ENCODE measurements around the gene KRT78.

Gene KRT78

DNA sequence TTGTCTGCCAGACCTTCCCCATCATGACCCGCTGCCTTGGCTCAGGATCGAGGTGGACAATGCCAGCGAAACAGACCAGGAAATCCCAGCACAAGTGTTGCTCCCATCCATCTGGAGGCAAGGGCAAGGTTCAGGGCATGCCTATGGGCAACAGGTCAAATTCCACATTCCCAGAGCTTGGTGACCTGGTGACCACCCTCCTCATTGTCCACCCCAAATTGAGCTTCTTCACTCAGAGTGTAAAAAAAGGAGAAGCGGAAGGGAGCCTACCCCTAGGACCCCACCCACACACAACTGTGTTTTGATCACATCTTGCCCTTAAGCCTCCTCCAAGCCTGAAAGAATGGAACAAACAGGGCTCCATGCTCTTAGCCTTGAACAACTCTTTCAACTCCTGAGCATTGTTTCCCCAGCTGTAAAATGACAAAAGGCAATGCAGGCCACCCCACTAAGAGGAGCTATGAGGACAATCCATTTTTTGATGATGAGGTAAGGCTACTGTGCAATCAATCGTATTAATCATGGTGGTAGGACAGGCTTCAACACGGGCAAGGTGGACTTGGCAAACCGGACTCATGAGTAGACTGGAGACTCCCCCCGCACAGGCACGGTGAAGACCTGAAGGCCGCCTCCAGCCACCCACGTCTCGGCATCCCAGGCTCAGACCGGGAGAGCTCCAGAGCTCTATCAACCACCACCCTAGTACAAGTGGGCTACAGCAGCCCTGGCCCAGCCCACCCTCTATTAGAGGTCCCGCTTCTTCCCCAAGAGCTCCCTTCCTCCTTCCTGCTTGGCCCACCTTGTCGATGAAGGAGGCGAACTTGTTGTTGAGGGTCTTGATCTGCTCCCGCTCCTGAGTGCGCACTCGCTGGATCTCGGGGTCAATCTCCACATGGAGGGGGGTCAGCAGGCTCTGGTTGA lies 15.5 kb downstream of the KRT78 start:
- Histone ChIP-seq H4K20me1 (ENCODE audit: insufficient read depth, low read length, poor library complexity, severe bottlenecking) (no peaks in the 10 kb centered on the region), H3K4me2 (ENCODE audit: low read depth, low read length, poor library complexity, severe bottlenecking) (no peak overlapping the region), H3K4me1 (ENCODE audit: insufficient read depth, low read length, poor library complexity, severe bottlenecking) (peaks cover 21% of the 10 kb centered on the region), H3K9me3 (ENCODE audit: insufficient read depth, low read depth, low read length) (no peaks in the 10 kb centered on the region), H3K9me2 (replicated peaks; ENCODE audit: low read depth, low read length) (no peaks in the 10 kb centered on the region), H3K9ac (ENCODE audit: low read depth, low read length, poor library complexity, severe bottlenecking) (no peak overlapping the region), H3K27me3 (ENCODE audit: insufficient read depth, low read length, poor library complexity, severe bottlenecking) (no peaks in the 10 kb centered on the region), H2AFZ (ENCODE audit: low read length) (no peak overlapping the region), H3K79me2 (ENCODE audit: insufficient read depth, low read length) (no peaks in the 10 kb centered on the region), H3K36me3 (ENCODE audit: insufficient read depth, low read length) (no peaks in the 10 kb centered on the region), H3F3A (ENCODE audit: low read depth) (no peaks in the 10 kb centered on the region), H3K4me3 (ENCODE audit: low read length, poor library complexity, severe bottlenecking) (no peak overlapping the region)
- TF ChIP-seq, protein P1, sequence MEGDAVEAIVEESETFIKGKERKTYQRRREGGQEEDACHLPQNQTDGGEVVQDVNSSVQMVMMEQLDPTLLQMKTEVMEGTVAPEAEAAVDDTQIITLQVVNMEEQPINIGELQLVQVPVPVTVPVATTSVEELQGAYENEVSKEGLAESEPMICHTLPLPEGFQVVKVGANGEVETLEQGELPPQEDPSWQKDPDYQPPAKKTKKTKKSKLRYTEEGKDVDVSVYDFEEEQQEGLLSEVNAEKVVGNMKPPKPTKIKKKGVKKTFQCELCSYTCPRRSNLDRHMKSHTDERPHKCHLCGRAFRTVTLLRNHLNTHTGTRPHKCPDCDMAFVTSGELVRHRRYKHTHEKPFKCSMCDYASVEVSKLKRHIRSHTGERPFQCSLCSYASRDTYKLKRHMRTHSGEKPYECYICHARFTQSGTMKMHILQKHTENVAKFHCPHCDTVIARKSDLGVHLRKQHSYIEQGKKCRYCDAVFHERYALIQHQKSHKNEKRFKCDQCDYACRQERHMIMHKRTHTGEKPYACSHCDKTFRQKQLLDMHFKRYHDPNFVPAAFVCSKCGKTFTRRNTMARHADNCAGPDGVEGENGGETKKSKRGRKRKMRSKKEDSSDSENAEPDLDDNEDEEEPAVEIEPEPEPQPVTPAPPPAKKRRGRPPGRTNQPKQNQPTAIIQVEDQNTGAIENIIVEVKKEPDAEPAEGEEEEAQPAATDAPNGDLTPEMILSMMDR (conservative IDR thresholded peaks at IDR 0.05; ENCODE audit: low read length), result no peak
- TF ChIP-seq EZH2phosphoT487 (IDR thresholded peaks at IDR 0.05; ENCODE audit: borderline replicate concordance), result no peak

GRCh38 chr12:52832451-52832850 lies 16.3 kb downstream of the KRT78 start:
- no peak for TF ChIP-seq EZH2phosphoT487 (IDR thresholded peaks at IDR 0.05; ENCODE audit: borderline replicate concordance)
- TF ChIP-seq, protein P1 (conservative IDR thresholded peaks at IDR 0.05; ENCODE audit: low read length), result no peak
- H3K4me1 ChIP-seq (ENCODE audit: insufficient read depth, low read length, poor library complexity, severe bottlenecking), result peaks cover 21% of the 10 kb centered on the region
- H3K27me3 ChIP-seq (ENCODE audit: insufficient read depth, low read length, poor library complexity, severe bottlenecking), result no peaks in the 10 kb centered on the region

GRCh38 chr12:52831251-52831650 lies 17.5 kb downstream of the KRT78 start:
- H3K4me1 ChIP-seq (ENCODE audit: insufficient read depth, low read length, poor library complexity, severe bottlenecking), result peaks cover 14% of the 10 kb centered on the region
- H3K9ac ChIP-seq (ENCODE audit: low read depth, low read length, poor library complexity, severe bottlenecking), result no peak overlapping the region
- H3K79me2 ChIP-seq (ENCODE audit: insufficient read depth, low read length), result no peaks in the 10 kb centered on the region
- no peaks in the 10 kb centered on the region for H3K36me3 ChIP-seq (ENCODE audit: insufficient read depth, low read length)
- H3K4me2 ChIP-seq (ENCODE audit: low read depth, low read length, poor library complexity, severe bottlenecking), result no peak overlapping the region
- no peaks in the 10 kb centered on the region for H3K9me3 ChIP-seq (ENCODE audit: insufficient read depth, low read depth, low read length)
- no peak overlapping the region for H3K4me3 ChIP-seq (ENCODE audit: low read length, poor library complexity, severe bottlenecking)
- no peaks in the 10 kb centered on the region for H3K9me2 ChIP-seq (replicated peaks; ENCODE audit: low read depth, low read length)
- no peaks in the 10 kb centered on the region for H3K27me3 ChIP-seq (ENCODE audit: insufficient read depth, low read length, poor library complexity, severe bottlenecking)
- no peak overlapping the region for H2AFZ ChIP-seq (ENCODE audit: low read length)
- H3F3A ChIP-seq (ENCODE audit: low read depth), result no peaks in the 10 kb centered on the region
- H4K20me1 ChIP-seq (ENCODE audit: insufficient read depth, low read length, poor library complexity, severe bottlenecking), result no peaks in the 10 kb centered on the region
- TF ChIP-seq, protein P1 (conservative IDR thresholded peaks at IDR 0.05; ENCODE audit: low read length), result no peak
- TF ChIP-seq EZH2phosphoT487 (IDR thresholded peaks at IDR 0.05; ENCODE audit: borderline replicate concordance), result no peak

More at GRCh38 chr12:52832451-52832850, 16.3 kb downstream of the KRT78 start:
- Histone ChIP-seq H3K9me2 (replicated peaks; ENCODE audit: low read depth, low read length) (no peaks in the 10 kb centered on the region), H3F3A (ENCODE audit: low read depth) (no peaks in the 10 kb centered on the region), H3K9me3 (ENCODE audit: insufficient read depth, low read depth, low read length) (no peaks in the 10 kb centered on the region), H3K79me2 (ENCODE audit: insufficient read depth, low read length) (no peaks in the 10 kb centered on the region), H4K20me1 (ENCODE audit: insufficient read depth, low read length, poor library complexity, severe bottlenecking) (no peaks in the 10 kb centered on the region), H3K9ac (ENCODE audit: low read depth, low read length, poor library complexity, severe bottlenecking) (no peak overlapping the region), H3K4me3 (ENCODE audit: low read length, poor library complexity, severe bottlenecking) (no peak overlapping the region), H3K36me3 (ENCODE audit: insufficient read depth, low read length) (no peaks in the 10 kb centered on the region), H3K4me2 (ENCODE audit: low read depth, low read length, poor library complexity, severe bottlenecking) (no peak overlapping the region), H2AFZ (ENCODE audit: low read length) (no peak overlapping the region)
